AG08395 (cell line): ENCODE data around the gene PITX3.

Source experiments
- DNase-seq: peaks from one replicate; pipeline ENCODE4 v3.0.0; 2012; ENCODE audit warnings: mixed read lengths, low spot score

The PITX3 gene

DNA sequence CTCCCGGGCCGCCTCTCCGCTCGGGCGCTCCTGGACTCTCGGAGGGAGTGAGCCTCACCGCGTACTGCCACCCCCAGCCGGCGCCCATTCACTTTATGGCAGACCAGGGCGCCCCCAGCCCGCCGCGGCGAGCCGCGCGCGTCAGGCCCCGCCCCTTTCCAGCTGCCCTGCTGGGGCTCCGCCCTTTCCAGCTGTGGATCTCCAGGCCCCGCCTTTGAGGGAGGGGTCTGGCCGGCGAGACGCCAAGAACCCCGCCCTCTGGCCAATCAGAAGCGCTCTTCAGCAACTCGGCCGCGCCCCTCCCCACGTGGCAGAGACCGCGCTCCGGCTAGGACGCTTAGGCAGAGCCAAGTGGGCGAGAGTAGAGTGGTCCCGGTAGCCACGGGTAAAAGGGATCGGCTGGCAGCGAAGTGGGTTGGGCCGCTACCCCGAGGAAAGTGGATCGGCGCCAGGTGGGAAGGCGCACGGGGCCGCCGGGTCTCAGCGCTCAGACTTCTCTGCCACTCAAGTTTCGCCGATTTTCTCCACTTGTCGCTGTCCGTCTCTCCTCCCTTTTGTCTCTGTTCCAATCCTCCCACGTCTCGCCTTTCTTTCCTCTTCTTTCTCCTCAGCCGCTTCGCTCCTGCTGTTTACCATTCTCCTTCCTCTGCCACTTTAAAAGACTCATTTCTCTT lies at the start of gene PITX3:
Gene PITX3 (minus strand): TSS at position 69 of the 674 bp plus-strand sequence. CDS start 9,432 bp downstream, outside the sequence.
- peak; percentile 96 for DNase-seq

DNA sequence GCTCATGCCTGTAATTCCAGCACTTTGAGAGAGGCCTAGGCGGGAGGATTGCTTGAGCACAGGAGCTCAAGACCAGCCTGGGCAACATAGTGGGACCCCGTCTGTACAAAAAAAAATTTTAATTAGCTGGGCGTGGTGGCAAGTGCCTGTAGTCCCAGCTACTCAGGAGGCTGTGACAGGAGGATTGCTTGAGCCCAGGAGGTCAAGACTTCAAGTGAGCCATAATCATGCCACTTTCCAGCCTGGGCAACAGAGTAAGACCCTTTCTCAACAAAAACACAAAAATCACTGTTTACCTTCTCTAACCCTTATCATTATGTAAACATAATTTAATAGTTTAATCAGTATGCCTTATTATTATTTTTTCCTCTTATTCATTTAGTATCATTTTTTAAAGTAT lies 48.5 kb upstream of the PITX3 start:
- no peak for DNase-seq

DNA sequence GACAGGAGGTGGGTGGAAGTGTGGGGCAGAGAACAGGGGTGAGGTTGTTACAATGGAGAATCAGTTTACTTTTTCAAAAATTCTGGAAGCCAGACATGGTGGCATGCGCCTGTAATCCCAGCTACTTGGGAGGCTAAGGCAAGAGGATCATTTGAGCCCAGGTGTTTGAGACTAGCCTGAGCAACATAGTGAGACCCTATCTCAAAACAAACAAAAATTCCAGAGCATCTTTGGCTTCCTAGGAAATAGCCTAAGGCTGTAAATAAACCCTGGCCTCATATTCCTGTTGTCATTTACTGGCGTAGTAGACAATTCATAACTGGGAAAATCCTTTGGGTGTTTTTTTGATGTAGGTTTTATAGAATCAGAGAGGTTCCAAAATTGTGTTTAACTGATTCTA lies 48.0 kb upstream of the PITX3 start:
- no peak for DNase-seq

- DNase-seq = no peak
Observed at GRCh38 chr10:102287991-102288390, 46.7 kb upstream of the PITX3 start.

- no peak for DNase-seq
Observed at GRCh38 chr10:102287538-102287937, 46.2 kb upstream of the PITX3 start.

GRCh38 chr10:102286216-102286615 lies 44.9 kb upstream of the PITX3 start:
- no peak for DNase-seq

DNA sequence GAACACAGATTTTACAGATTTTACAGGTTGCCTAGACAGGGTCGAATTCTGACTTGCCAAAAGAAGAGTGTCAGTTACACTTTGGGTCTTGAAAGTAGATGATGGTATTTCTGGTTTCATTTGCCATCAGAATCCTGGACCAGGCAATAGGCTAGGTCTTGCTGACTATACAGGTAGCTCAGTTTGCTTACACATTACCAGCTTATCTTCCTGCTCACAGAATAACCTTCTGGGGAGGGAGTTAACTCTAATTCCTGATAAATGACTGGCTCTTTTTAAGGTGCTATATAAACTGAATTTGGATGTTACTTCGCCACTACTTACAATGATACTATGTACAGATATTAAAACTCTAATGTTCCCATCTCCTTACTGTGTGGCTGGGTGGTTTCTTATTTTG lies 43.8 kb upstream of the PITX3 start:
- DNase-seq = no peak

DNA sequence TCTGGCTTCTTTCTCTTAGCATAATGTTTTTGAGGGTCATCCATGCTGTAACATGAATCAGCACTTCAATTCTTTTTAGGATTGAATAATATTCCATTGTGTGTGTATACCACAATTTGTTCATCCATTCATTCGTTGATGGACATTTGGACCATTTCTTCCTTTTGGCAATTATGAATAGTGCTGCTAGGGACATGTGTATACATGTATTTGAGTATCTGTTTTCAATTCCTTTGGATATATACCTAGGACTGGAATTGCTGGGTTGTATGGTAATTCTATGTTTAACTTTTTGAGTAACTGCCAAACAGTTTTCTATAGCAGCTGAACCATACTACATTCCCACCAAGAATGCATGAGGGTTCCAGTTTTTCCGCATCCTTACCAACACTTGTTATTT lies 43.2 kb upstream of the PITX3 start:
- no peak for DNase-seq

GRCh38 chr10:102283890-102284289 lies 42.6 kb upstream of the PITX3 start:
- DNase-seq = no peak

DNA sequence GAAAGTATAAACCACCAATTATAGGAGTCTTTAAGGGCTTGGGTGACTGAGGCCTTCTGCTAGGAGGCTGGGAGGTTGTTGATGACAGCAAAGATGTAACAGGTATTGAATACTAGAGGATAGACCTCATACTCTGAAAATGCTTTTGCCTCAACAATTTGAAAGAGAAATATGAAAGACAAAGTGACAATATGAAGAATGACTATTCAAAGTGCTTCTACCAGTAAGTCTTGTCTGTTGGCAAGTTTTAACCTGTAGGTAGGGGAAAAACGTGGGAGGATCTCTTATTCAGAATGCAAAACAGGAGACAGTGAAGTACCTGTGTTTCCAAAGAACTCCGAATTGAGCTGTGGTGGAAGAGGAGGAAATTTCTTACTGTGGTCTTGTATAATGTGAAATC lies 42.2 kb upstream of the PITX3 start:
- DNase-seq = no peak

- DNase-seq = no peak
Observed at GRCh38 chr10:102281102-102281487, 39.8 kb upstream of the PITX3 start.

GRCh38 chr10:102280397-102281101 lies 39.2 kb upstream of the PITX3 start:
- DNase-seq = no peak

GRCh38 chr10:102279104-102279503 lies 37.8 kb upstream of the PITX3 start:
- no peak for DNase-seq

DNA sequence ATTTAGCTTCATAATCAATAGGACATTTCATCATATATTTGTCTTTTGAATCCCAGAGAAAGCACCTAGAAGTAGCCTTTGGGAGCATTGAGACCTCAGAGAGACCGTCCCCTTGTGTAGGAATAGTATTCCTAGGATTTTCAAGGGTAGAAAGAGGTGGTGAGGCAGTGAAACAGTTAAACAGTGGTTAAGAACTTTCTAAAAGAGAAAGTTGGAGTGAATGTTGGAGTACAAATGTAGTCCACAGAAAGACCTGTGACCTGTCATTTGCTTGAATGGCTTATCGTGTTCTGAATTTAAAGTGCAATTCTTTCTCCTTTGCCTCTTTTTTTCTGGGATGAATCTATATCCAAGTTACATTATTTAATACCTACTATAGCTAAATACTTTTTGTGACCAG lies 34.0 kb upstream of the PITX3 start:
- no peak for DNase-seq

- DNase-seq = no peak
Observed at GRCh38 chr10:102274062-102274461, 32.8 kb upstream of the PITX3 start.

- no peak for DNase-seq
Observed at GRCh38 chr10:102269017-102269416, 27.7 kb upstream of the PITX3 start.

DNA sequence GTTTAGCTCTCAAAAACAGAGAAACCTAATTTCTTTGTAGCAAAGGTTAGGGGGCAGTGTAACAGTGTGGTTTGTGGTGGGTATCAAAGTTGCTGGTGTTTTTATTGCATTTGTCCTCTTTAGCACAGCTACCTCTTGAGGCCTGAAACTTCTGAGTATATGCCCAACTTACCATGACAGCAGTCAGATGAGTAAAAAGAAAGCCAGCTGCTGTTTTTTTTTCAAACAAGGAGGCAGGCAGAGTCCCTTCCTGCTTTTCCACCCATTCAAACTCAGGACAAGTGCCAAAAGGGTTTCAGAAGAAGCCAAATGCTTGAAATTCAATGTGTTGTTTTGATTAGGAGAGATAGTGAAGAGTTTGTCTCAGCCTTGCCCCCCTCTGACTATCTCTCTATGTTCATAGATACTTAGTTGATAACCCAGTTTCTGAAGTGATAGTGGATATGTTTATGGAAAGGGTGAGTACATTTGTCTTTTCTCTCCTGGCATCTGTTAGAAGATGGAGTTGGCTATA lies 27.1 kb upstream of the PITX3 start:
- DNase-seq = no peak

- DNase-seq = peak; percentile 29
Observed at GRCh38 chr10:102267748-102268147, 26.4 kb upstream of the PITX3 start.

GRCh38 chr10:102266670-102267069 lies 25.4 kb upstream of the PITX3 start:
- DNase-seq = no peak

DNA sequence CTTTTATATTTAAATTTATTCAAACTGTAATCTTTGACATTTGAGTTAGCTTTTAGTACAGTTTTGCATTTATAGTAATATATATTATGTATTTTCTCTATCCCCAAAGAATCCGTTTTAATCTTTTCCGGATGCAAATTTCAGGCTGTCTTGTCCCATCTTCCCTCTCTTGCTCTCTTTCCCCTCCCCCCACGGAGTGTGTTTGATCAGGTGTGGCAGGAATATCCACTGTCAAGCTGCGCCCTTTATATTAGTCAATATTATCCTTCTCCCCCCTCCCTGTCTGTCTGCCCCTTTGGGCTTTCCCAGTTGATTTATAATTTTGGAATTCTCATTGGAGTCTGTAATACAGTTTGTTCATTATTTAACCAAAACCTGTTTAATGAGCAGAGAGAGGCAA lies 23.1 kb upstream of the PITX3 start:
- DNase-seq = no peak

DNA sequence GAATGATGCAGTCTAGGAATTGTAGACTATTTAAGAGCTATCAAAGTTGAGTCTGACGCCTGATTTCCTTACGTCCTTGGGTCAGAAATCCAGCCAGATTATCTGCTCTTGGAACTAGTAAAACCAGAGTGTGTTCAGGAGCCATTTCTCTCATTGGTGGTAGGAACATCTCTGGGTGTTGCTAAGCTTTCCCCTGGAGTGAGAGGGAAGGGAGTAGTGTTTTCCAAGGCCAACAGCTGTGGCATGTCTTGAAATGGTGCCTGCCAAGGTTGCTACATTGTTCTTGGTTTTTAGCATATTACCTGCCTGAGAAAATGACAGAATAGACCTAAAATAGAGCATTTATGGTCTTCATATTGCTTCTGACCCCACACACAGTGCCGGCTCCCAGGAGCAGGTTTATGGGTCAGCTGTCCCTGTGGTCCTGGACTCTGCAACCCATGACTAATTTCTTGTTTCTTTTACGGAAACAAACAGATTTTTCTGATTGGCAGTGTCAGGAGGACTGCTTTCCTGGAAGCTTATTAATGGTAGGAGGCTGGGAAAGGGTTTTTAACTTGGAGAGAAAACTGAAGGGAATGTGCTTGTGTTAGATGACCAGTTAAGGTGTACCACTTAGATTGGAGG lies 21.5 kb upstream of the PITX3 start:
- no peak for DNase-seq

DNA sequence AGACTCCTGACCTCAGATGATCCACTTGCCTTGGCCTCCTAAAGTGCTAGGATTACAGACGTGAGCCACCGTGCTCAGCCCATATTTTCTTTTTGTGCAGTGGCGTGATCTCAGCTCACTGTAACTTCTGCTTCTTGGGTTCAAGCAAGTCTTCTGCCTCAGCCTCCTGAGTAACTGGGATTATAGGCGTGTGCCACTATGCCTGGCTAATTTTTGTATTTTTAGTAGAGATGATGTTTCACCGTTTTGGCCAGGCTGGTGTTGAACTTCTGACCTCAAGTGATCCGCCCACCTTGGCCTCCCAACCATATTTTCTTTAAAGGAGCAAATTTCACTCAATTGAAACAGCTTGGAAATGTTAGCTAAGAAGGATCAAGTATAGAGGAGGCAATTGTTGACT lies 20.5 kb upstream of the PITX3 start:
- DNase-seq = no peak

GRCh38 chr10:102261196-102261595 lies 19.9 kb upstream of the PITX3 start:
- no peak for DNase-seq
